ENCODE data around the gene CTNNA2. TPM values are rescaled to one million over a fixed set of nuclear protein-coding genes. Genes with fewer than 3 reads are reported as not detected.

Gene CTNNA2
- total and polyA plus RNA-seq, 9 of the 15 experiments (the other 6 are each of a cell fraction or from before 2014, with no cell fraction given) = 0.03 to 0.40 (median 0.15) TPM

- no peak overlapping the region for H3K4me2 ChIP-seq (ENCODE audit: insufficient read depth, low read length)
- H2AFZ ChIP-seq (ENCODE audit: low read depth, low read length) = no peak overlapping the region
- H3K27me3 ChIP-seq (ENCODE audit: control insufficient read depth in 2 of 2, insufficient read depth in 2 of 2, low read length in 2 of 2) = no peaks in the 10 kb centered on the region; a peak in 1 of 5 replicates
- H3K79me2 ChIP-seq (ENCODE audit: control insufficient read depth, insufficient read depth, low read length) = no peaks in the 10 kb centered on the region
- ATAC-seq = no peak
- no peaks in the 10 kb centered on the region for H3K9me1 ChIP-seq (ENCODE audit: control insufficient read depth, insufficient read depth, low read length)
- TF ChIP-seq FOXK2 (conservative IDR thresholded peaks at IDR 0.05 in 1 of 2, IDR thresholded peaks at IDR 0.05 in 1 of 2; ENCODE audit: low read depth in 2 of 2) = no peak
- TF ChIP-seq FOS (IDR thresholded peaks at IDR 0.05; ENCODE audit: extremely low read depth, insufficient read length) = no peak
- no peak for TF ChIP-seq ZBTB5 (IDR thresholded peaks at IDR 0.05)
- no peak for TF ChIP-seq NFIC (IDR thresholded peaks at IDR 0.05)
- TF ChIP-seq MTA2 (IDR thresholded peaks at IDR 0.05; ENCODE audit: low read depth) = no peak
- TF ChIP-seq ZNF134 (CRISPR knock-in tag; conservative IDR thresholded peaks at IDR 0.05) = no peak
- TF ChIP-seq SNRNP70 (optimal IDR thresholded peaks at IDR 0.05; ENCODE audit: low read depth, low read length) = no peak
- TF ChIP-seq ATF7 (IDR thresholded peaks at IDR 0.05) = no peak
- no peak for TF ChIP-seq ZNF436 (CRISPR knock-in tag; IDR thresholded peaks at IDR 0.05)
- TF ChIP-seq MYBL2 (IDR thresholded peaks at IDR 0.05; ENCODE audit: low read depth) = no peak
- no peak for TF ChIP-seq MYBL2 (CRISPR knock-in tag; IDR thresholded peaks at IDR 0.05; ENCODE audit: borderline replicate concordance)
- TF ChIP-seq ZNF277 (CRISPR knock-in tag; IDR thresholded peaks at IDR 0.05; ENCODE audit: borderline replicate concordance) = no peak
- TF ChIP-seq TCF7L2 (IDR thresholded peaks at IDR 0.05; ENCODE audit: low read depth, low read length) = no peak
- no peak for TF ChIP-seq GTF2B (IDR thresholded peaks at IDR 0.05; ENCODE audit: extremely low read depth, insufficient read length)
- no peak for TF ChIP-seq ARID3B (CRISPR knock-in tag; IDR thresholded peaks at IDR 0.05; ENCODE audit: borderline replicate concordance)
- TF ChIP-seq PCBP2 (IDR thresholded peaks at IDR 0.05; ENCODE audit: low read depth, low read length, poor library complexity, severe bottlenecking) = no peak
- no peak for TF ChIP-seq RBM14 (IDR thresholded peaks at IDR 0.05; ENCODE audit: borderline replicate concordance, insufficient read depth, low read depth, low read length)
- no peak for TF ChIP-seq HMG20A (CRISPR knock-in tag; conservative IDR thresholded peaks at IDR 0.05)
- TF ChIP-seq ZEB2 (IDR thresholded peaks at IDR 0.05) = no peak
- no peak for TF ChIP-seq XRCC3 (IDR thresholded peaks at IDR 0.05)
- no peak overlapping the region for H3K9ac ChIP-seq (ENCODE audit: insufficient read depth in 1 of 2, low read depth in 2 of 2, low read length in 2 of 2)
- intact Hi-C loops (cut with micrococcal nuclease) = no loop called here
- no peak for DNase-seq (ENCODE audit: extremely low read depth in 1 of 4, low spot score in 3 of 4)
- CTCF ChIA-PET (ENCODE audit: low intra/inter-chr PET ratio) = interaction anchor here (0.5 kb wide), 1 partner anchor 174 kb away, joined by 3 read pairs; no protein-coding TSS in a partner anchor
- WGBS (ENCODE audit: insufficient coverage, low coverage, missing lambda C conversion rate) = 0% methylated on average over 3 of the region's 3 CpGs
- H3K4me1 ChIP-seq (replicated peaks in 1 of 2; ENCODE audit: control insufficient read depth in 2 of 2, insufficient read depth in 2 of 2, low read length in 2 of 2) = no peaks in the 10 kb centered on the region
- in situ Hi-C loops (cut with MboI) = no loop called here
- H3K36me3 ChIP-seq (ENCODE audit: control insufficient read depth, insufficient read depth, low read length) = no peaks in the 10 kb centered on the region
- no TSS peak for BruUV-seq (replicated peaks)
- no peak overlapping the region for H3K4me3 ChIP-seq
- POLR2A ChIA-PET = no interaction called here
- no peak for FAIRE-seq
- H3K9me3 ChIP-seq (replicated peaks; ENCODE audit: control insufficient read depth, insufficient read depth, low read depth, low read length) = no peaks in the 10 kb centered on the region
- no peaks in the 10 kb centered on the region for H4K20me1 ChIP-seq (replicated peaks; ENCODE audit: control insufficient read depth, insufficient read depth, low read length)
- no peak overlapping the region for H3K27ac ChIP-seq (ENCODE audit: extremely low read depth, low read depth, low read length)
Observed at GRCh38 chr2:80517316-80517715, 1004.5 kb downstream of the CTNNA2 start.

All from K562 (cell line).